Measurements from ENCODE around the gene PBXIP1. TPM values are rescaled to one million over a fixed set of nuclear protein-coding genes. Genes with fewer than 3 reads are reported as not detected.

PBXIP1 gene
- polyA plus RNA-seq, 1 experiment = 83.1 TPM

GRCh38 chr1:154895798-154896197 lies 60.1 kb downstream of the PBXIP1 start:
- no peaks in the 10 kb centered on the region for H3K36me3 ChIP-seq (ENCODE audit: control insufficient read depth, insufficient read depth, low read length)
- TF ChIP-seq, protein P1, sequence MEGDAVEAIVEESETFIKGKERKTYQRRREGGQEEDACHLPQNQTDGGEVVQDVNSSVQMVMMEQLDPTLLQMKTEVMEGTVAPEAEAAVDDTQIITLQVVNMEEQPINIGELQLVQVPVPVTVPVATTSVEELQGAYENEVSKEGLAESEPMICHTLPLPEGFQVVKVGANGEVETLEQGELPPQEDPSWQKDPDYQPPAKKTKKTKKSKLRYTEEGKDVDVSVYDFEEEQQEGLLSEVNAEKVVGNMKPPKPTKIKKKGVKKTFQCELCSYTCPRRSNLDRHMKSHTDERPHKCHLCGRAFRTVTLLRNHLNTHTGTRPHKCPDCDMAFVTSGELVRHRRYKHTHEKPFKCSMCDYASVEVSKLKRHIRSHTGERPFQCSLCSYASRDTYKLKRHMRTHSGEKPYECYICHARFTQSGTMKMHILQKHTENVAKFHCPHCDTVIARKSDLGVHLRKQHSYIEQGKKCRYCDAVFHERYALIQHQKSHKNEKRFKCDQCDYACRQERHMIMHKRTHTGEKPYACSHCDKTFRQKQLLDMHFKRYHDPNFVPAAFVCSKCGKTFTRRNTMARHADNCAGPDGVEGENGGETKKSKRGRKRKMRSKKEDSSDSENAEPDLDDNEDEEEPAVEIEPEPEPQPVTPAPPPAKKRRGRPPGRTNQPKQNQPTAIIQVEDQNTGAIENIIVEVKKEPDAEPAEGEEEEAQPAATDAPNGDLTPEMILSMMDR (IDR thresholded peaks at IDR 0.05; ENCODE audit: insufficient read depth, low read depth, low read length) = no peak
- ChIA-PET CTCF (interaction anchor here (1.1 to 2.4 kb wide), 2 partner anchors 17 to 226 kb away, joined by 5 to 10 read pairs; no protein-coding TSS in a partner anchor), POLR2A (no interaction called here)
- H3K4me3 ChIP-seq (ENCODE audit: low read depth, low read length) = no peak overlapping the region
- peaks cover 6% of the 10 kb centered on the region for H3K27me3 ChIP-seq (ENCODE audit: control insufficient read depth, insufficient read depth, low read length)
- DNase-seq (ENCODE audit: low read depth) = no peak

Small RNA genes within 50 kb of the gene (small RNA-seq; reads per million reads assigned to genes)
- not detected for gene MIR4258 (ENCODE audit: insufficient read length, low read depth, low replicate concordance)
- not detected for gene RF00017 (ENCODE audit: insufficient read length, low read depth, low replicate concordance)

Other genes starting within 250 kb of the PBXIP1 start
- gene KCNN3, start 85.8 kb downstream of the PBXIP1 start, polyA plus RNA-seq (2011; rRNA removed) = not detected in 2 replicates
- gene PMVK, start 19.4 kb downstream of the PBXIP1 start, polyA plus RNA-seq (2011; rRNA removed) = 29.0 and 38.4 TPM in 2 replicates
- gene PYGO2, start 5.7 kb upstream of the PBXIP1 start, polyA plus RNA-seq (2011; rRNA removed) = 18.0 and 21.0 TPM in 2 replicates
- gene SHC1, start 14.6 kb upstream of the PBXIP1 start, polyA plus RNA-seq (2011; rRNA removed) = 455 and 653 TPM in 2 replicates
- gene CKS1B, start 18.6 kb upstream of the PBXIP1 start, polyA plus RNA-seq (2011; rRNA removed) = 111 and 160 TPM in 2 replicates
- gene FLAD1, start 27.2 kb upstream of the PBXIP1 start, polyA plus RNA-seq (2011; rRNA removed) = 26.5 and 40.5 TPM in 2 replicates
- not detected in 2 replicates for gene LENEP, start 37.5 kb upstream of the PBXIP1 start, polyA plus RNA-seq (2011; rRNA removed)
- 18.1 and 29.4 TPM in 2 replicates for gene ZBTB7B, start 46.7 kb upstream of the PBXIP1 start, polyA plus RNA-seq (2011; rRNA removed)
- 0.17 and 0.38 TPM in 2 replicates for gene DCST2, start 77.7 kb upstream of the PBXIP1 start, polyA plus RNA-seq (2011; rRNA removed)
- not detected in 2 replicates for gene DCST1, start 77.7 kb upstream of the PBXIP1 start, polyA plus RNA-seq (2011; rRNA removed)
- 55.1 and 88.8 TPM in 2 replicates for gene ADAM15, start 95.2 kb upstream of the PBXIP1 start, polyA plus RNA-seq (2011; rRNA removed)
- 6.6 and 12.4 TPM in 2 replicates for gene EFNA4, start 107.6 kb upstream of the PBXIP1 start, polyA plus RNA-seq (2011; rRNA removed)
- gene EFNA3, start 122.7 kb upstream of the PBXIP1 start, polyA plus RNA-seq (2011; rRNA removed) = 1.4 and 1.8 TPM in 2 replicates
- 1.1 and 1.6 TPM in 2 replicates for gene EFNA1, start 171.8 kb upstream of the PBXIP1 start, polyA plus RNA-seq (2011; rRNA removed)
- gene SLC50A1, start 179.8 kb upstream of the PBXIP1 start, polyA plus RNA-seq (2011; rRNA removed) = 39.5 and 47.4 TPM in 2 replicates
- gene DPM3, start 184.4 kb upstream of the PBXIP1 start, polyA plus RNA-seq (2011; rRNA removed) = 28.0 and 34.1 TPM in 2 replicates
- gene KRTCAP2, start 217.2 kb upstream of the PBXIP1 start, polyA plus RNA-seq (2011; rRNA removed) = 211 and 225 TPM in 2 replicates
- 3.5 and 5.4 TPM in 2 replicates for gene TRIM46, start 217.8 kb upstream of the PBXIP1 start, polyA plus RNA-seq (2011; rRNA removed)

All from BJ (cell line).